HCT116 (cell line): Measurements from ENCODE around the gene FSHR.

Source experiments
- CBX3 ChIP-seq: IDR thresholded peaks from 2 replicates; pipeline ENCODE4 v1.6.1; 2012; ENCODE audit warnings: low read depth
- EGR1 ChIP-seq: IDR thresholded peaks from 2 replicates; pipeline ENCODE4 v1.6.1; 2012; ENCODE audit warnings: low read depth
- ELF1 ChIP-seq: IDR thresholded peaks from 2 replicates; pipeline ENCODE4 v1.6.1; 2012; ENCODE audit warnings: low read depth, borderline replicate concordance
- EZH2 ChIP-seq: fragments of 200-600 bp; sonication (generic); IDR thresholded peaks from 2 replicates; pipeline ENCODE4 v1.6.1; 2017; ENCODE audit warnings: antibody characterized with exemption, mixed run types
- EZH2phosphoT487 ChIP-seq: fragments of 200-600 bp; IDR thresholded peaks from 2 replicates; pipeline ENCODE4 v1.6.1; 2018; ENCODE audit warnings: antibody characterized with exemption, borderline replicate concordance
- POLR2A ChIP-seq: IDR thresholded peaks from 2 replicates; pipeline ENCODE4 v1.7.0; 2011; ENCODE audit warnings: borderline replicate concordance; ENCODE audit not compliant: insufficient read depth, insufficient read length; ENCODE audit errors: extremely low read depth
- POLR2AphosphoS5 ChIP-seq: IDR thresholded peaks from 2 replicates; pipeline ENCODE4 v1.6.1; 2011; ENCODE audit warnings: mild to moderate bottlenecking, low read depth, low read length, moderate library complexity
- SIN3A ChIP-seq: IDR thresholded peaks from 2 replicates; pipeline ENCODE4 v1.6.1; 2012; ENCODE audit warnings: low read depth
- YY1 ChIP-seq: IDR thresholded peaks from 2 replicates; pipeline ENCODE4 v1.6.1; 2011; ENCODE audit warnings: low read length, low read depth, moderate library complexity, mild to moderate bottlenecking; ENCODE audit not compliant: insufficient replicate concordance; ENCODE audit errors: extremely low read depth
- ZFX ChIP-seq: fragments of 450-650 bp; IDR thresholded peaks from 2 replicates; pipeline ENCODE4 v1.6.1; 2017
- TF ChIP-seq, protein P1 (sequence below): IDR thresholded peaks from 2 replicates; pipeline ENCODE4 v1.6.1; 2012
- TF ChIP-seq, protein P2 (sequence below), 3 experiments: fragments of 200-600 bp in 1 of 3; sonication (generic) in 1 of 3; IDR thresholded peaks in 2 of 3; conservative IDR thresholded peaks in 1 of 3; 2 replicates each; pipeline ENCODE4 v1.5.1; 2012 to 2017; ENCODE audit warnings: low read depth in 2 of 3, low read length in 2 of 3, antibody characterized with exemption in 1 of 3, borderline replicate concordance in 1 of 3, control low read depth in 1 of 3, mild to moderate bottlenecking in 1 of 3, mixed read lengths in 1 of 3, mixed run types in 1 of 3, moderate library complexity in 1 of 3; ENCODE audit not compliant: insufficient read depth in 1 of 3
- TF ChIP-seq, protein P3 (sequence below): IDR thresholded peaks from 2 replicates; pipeline ENCODE4 v1.6.1; 2012; ENCODE audit warnings: low read depth
- TF ChIP-seq, protein P4 (sequence below): IDR thresholded peaks from 2 replicates; pipeline ENCODE4 v1.6.1; 2012

DNA sequence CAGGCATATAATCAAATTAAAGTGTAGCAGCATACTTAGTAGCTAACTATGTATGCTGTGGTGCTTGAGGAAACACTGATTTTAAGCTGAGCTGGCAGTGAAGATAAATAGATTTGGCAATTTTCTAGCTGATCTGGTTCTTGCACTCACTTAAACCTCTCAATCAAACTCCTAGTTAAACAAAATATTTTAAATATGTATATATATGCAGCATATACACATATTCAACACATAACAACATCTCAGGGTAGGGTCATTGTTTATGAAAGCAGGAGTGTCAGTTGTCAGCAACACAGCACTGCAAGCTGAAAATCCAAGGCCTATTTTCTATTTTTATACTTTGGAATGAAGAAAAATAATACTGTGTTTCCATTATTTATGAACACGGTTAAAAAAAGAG lies 10.4 kb upstream of the FSHR start:
- TF ChIP-seq POLR2AphosphoS5 = no peak
- no peak for TF ChIP-seq EZH2
- TF ChIP-seq, protein P1, sequence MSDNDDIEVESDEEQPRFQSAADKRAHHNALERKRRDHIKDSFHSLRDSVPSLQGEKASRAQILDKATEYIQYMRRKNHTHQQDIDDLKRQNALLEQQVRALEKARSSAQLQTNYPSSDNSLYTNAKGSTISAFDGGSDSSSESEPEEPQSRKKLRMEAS = no peak
- TF ChIP-seq, protein P2, sequence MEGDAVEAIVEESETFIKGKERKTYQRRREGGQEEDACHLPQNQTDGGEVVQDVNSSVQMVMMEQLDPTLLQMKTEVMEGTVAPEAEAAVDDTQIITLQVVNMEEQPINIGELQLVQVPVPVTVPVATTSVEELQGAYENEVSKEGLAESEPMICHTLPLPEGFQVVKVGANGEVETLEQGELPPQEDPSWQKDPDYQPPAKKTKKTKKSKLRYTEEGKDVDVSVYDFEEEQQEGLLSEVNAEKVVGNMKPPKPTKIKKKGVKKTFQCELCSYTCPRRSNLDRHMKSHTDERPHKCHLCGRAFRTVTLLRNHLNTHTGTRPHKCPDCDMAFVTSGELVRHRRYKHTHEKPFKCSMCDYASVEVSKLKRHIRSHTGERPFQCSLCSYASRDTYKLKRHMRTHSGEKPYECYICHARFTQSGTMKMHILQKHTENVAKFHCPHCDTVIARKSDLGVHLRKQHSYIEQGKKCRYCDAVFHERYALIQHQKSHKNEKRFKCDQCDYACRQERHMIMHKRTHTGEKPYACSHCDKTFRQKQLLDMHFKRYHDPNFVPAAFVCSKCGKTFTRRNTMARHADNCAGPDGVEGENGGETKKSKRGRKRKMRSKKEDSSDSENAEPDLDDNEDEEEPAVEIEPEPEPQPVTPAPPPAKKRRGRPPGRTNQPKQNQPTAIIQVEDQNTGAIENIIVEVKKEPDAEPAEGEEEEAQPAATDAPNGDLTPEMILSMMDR (IDR thresholded peaks at IDR 0.05 in 2 of 3, conservative IDR thresholded peaks at IDR 0.05 in 1 of 3; ENCODE audit: borderline replicate concordance in 1 of 3, insufficient read depth in 1 of 3, low read depth in 2 of 3, low read length in 2 of 3) = no peak
- TF ChIP-seq, protein P3, sequence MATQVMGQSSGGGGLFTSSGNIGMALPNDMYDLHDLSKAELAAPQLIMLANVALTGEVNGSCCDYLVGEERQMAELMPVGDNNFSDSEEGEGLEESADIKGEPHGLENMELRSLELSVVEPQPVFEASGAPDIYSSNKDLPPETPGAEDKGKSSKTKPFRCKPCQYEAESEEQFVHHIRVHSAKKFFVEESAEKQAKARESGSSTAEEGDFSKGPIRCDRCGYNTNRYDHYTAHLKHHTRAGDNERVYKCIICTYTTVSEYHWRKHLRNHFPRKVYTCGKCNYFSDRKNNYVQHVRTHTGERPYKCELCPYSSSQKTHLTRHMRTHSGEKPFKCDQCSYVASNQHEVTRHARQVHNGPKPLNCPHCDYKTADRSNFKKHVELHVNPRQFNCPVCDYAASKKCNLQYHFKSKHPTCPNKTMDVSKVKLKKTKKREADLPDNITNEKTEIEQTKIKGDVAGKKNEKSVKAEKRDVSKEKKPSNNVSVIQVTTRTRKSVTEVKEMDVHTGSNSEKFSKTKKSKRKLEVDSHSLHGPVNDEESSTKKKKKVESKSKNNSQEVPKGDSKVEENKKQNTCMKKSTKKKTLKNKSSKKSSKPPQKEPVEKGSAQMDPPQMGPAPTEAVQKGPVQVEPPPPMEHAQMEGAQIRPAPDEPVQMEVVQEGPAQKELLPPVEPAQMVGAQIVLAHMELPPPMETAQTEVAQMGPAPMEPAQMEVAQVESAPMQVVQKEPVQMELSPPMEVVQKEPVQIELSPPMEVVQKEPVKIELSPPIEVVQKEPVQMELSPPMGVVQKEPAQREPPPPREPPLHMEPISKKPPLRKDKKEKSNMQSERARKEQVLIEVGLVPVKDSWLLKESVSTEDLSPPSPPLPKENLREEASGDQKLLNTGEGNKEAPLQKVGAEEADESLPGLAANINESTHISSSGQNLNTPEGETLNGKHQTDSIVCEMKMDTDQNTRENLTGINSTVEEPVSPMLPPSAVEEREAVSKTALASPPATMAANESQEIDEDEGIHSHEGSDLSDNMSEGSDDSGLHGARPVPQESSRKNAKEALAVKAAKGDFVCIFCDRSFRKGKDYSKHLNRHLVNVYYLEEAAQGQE = no peak
- TF ChIP-seq ELF1 = no peak
- TF ChIP-seq YY1 = no peak
- TF ChIP-seq EZH2phosphoT487 = no peak
- no peak for TF ChIP-seq EGR1
- no peak for TF ChIP-seq ZFX
- no peak for TF ChIP-seq SIN3A
- TF ChIP-seq POLR2A = no peak
- TF ChIP-seq, protein P4, sequence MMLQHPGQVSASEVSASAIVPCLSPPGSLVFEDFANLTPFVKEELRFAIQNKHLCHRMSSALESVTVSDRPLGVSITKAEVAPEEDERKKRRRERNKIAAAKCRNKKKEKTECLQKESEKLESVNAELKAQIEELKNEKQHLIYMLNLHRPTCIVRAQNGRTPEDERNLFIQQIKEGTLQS = no peak
- no peak for TF ChIP-seq CBX3
